ENCODE results near the gene NLRP9. TPM values are rescaled to one million over a fixed set of nuclear protein-coding genes. Genes with fewer than 3 reads are reported as not detected.

NLRP9 gene
- total RNA-seq, 3 donors from 2014 or later (not counting 1 experiment from before 2014, with no cell fraction given) = not detected

DNA sequence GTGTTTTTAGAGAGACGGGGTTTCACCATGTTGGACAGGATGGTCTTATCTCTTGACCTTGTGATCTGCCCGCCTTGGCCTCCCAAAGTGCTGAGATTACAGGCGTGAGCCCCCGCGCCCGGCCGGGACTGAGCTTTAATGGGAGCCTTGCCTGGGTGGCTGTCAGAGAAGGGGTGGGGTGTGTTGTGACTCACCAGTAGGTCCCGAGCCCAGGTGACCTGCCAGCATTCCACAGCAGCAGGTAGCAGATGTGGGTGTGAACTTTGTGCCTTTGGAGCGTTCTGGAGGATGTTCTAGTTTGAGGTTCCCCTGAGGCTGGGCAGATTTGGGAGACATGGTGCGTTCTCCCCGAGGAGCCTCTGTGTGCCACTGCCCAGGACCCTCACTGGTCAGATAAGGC is 70.2 kb downstream of the NLRP9 start:
- 91% methylated on average over 11 of the region's 11 CpGs for WGBS (ENCODE audit: insufficient coverage)
- TF ChIP-seq, protein P1, sequence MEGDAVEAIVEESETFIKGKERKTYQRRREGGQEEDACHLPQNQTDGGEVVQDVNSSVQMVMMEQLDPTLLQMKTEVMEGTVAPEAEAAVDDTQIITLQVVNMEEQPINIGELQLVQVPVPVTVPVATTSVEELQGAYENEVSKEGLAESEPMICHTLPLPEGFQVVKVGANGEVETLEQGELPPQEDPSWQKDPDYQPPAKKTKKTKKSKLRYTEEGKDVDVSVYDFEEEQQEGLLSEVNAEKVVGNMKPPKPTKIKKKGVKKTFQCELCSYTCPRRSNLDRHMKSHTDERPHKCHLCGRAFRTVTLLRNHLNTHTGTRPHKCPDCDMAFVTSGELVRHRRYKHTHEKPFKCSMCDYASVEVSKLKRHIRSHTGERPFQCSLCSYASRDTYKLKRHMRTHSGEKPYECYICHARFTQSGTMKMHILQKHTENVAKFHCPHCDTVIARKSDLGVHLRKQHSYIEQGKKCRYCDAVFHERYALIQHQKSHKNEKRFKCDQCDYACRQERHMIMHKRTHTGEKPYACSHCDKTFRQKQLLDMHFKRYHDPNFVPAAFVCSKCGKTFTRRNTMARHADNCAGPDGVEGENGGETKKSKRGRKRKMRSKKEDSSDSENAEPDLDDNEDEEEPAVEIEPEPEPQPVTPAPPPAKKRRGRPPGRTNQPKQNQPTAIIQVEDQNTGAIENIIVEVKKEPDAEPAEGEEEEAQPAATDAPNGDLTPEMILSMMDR (IDR thresholded peaks at IDR 0.05) = no peak
- H3K27me3 ChIP-seq (ENCODE audit: control insufficient read depth, insufficient read depth, low read length) = no peaks in the 10 kb centered on the region
- DNase-seq (no peak), ATAC-seq (no peak)
- Mint-ChIP-seq H3K27ac (no peak overlapping the region), H3K36me3 (no peaks in the 10 kb centered on the region), H3K9me3 (no peaks in the 10 kb centered on the region), H3K4me3 (no peak overlapping the region), H3K4me1 (peaks cover 12 to 33% of the 10 kb centered on the region in 2 donors), H3K27me3 (ENCODE audit: low read depth in 2 of 2) (no peaks in the 10 kb centered on the region)
- H3K4me1 ChIP-seq (ENCODE audit: control insufficient read depth, insufficient read depth, low read length) = peaks cover 9% of the 10 kb centered on the region
- no peaks in the 10 kb centered on the region for H3K9me3 ChIP-seq (ENCODE audit: control insufficient read depth, insufficient read depth, low read length)
- H3K4me3 ChIP-seq (ENCODE audit: low read length) = no peak overlapping the region
- peaks cover 69% of the 10 kb centered on the region for H3K36me3 ChIP-seq (ENCODE audit: control insufficient read depth, insufficient read depth, low read length)
- H3K27ac ChIP-seq (ENCODE audit: low read length) = no peak overlapping the region
- intact Hi-C loops (cut with micrococcal nuclease) = no loop called here

GRCh38 chr19:55667511-55667910 is 70.7 kb downstream of the NLRP9 start:
- H3K36me3 Mint-ChIP-seq = no peaks in the 10 kb centered on the region
- no peak overlapping the region for H3K27ac ChIP-seq (ENCODE audit: low read length)
- no peak overlapping the region for H3K27ac Mint-ChIP-seq
- H3K9me3 Mint-ChIP-seq = no peaks in the 10 kb centered on the region
- 95% methylated on average over 12 of the region's 12 CpGs for WGBS (ENCODE audit: insufficient coverage)
- no peaks in the 10 kb centered on the region for H3K27me3 ChIP-seq (ENCODE audit: control insufficient read depth, insufficient read depth, low read length)
- H3K4me3 Mint-ChIP-seq = no peak overlapping the region
- no peak overlapping the region for H3K4me3 ChIP-seq (ENCODE audit: low read length)
- peaks cover 9% of the 10 kb centered on the region for H3K4me1 ChIP-seq (ENCODE audit: control insufficient read depth, insufficient read depth, low read length)
- intact Hi-C loops (cut with micrococcal nuclease) = no loop called here
- no peaks in the 10 kb centered on the region for H3K9me3 ChIP-seq (ENCODE audit: control insufficient read depth, insufficient read depth, low read length)
- peaks cover 12 to 37% of the 10 kb centered on the region in 2 donors for H3K4me1 Mint-ChIP-seq
- no peak for ATAC-seq
- peaks cover 74% of the 10 kb centered on the region for H3K36me3 ChIP-seq (ENCODE audit: control insufficient read depth, insufficient read depth, low read length)
- no peaks in the 10 kb centered on the region for H3K27me3 Mint-ChIP-seq (ENCODE audit: low read depth in 2 of 2)
- no peak for DNase-seq
- TF ChIP-seq, protein P1 (IDR thresholded peaks at IDR 0.05) = no peak

- no peaks in the 10 kb centered on the region for H3K9me3 ChIP-seq (ENCODE audit: control insufficient read depth, insufficient read depth, low read length)
Observed at GRCh38 chr19:55667006-55667381, 71.2 kb downstream of the NLRP9 start.

More at GRCh38 chr19:55667006-55667381, 71.2 kb downstream of the NLRP9 start:
- H3K27me3 Mint-ChIP-seq (ENCODE audit: low read depth in 2 of 2) = no peaks in the 10 kb centered on the region
- WGBS (ENCODE audit: insufficient coverage) = 98% methylated on average over 2 of the region's 4 CpGs
- Histone ChIP-seq H3K36me3 (ENCODE audit: control insufficient read depth, insufficient read depth, low read length) (peaks cover 76% of the 10 kb centered on the region), H3K27me3 (ENCODE audit: control insufficient read depth, insufficient read depth, low read length) (no peaks in the 10 kb centered on the region), H3K4me1 (ENCODE audit: control insufficient read depth, insufficient read depth, low read length) (peaks cover 9% of the 10 kb centered on the region), H3K4me3 (ENCODE audit: low read length) (no peak overlapping the region), H3K27ac (ENCODE audit: low read length) (no peak overlapping the region)
- TF ChIP-seq, protein P1 (IDR thresholded peaks at IDR 0.05) = no peak
- H3K4me1 Mint-ChIP-seq = peaks cover 14 to 40% of the 10 kb centered on the region in 2 donors
- no peak for ATAC-seq
- H3K27ac Mint-ChIP-seq = no peak overlapping the region
- peaks cover 3% of the 10 kb centered on the region for H3K36me3 Mint-ChIP-seq
- DNase-seq = no peak
- H3K4me3 Mint-ChIP-seq = no peak overlapping the region
- intact Hi-C loops (cut with micrococcal nuclease) = no loop called here
- no peaks in the 10 kb centered on the region for H3K9me3 Mint-ChIP-seq

Measured in natural killer cell (primary cell).